HG02973 (cell line): ENCODE results near the gene HDAC8.
"Not testable (repeated sequence)": the region's sequence is repeated elsewhere in the genome, so short reads cannot be mapped to it uniquely, and the experiment has no call there.

Experiments used
- ATAC-seq: cut with Tn5 transposase; IDR thresholded peaks from one replicate; pipeline ENCODE4 v1.9.1; 2021; ENCODE audit warnings: moderate library complexity; ENCODE audit not compliant: unreplicated experiment

The HDAC8 gene

GRCh38 chrX:72536542-72536941 is 36.1 kb downstream of the HDAC8 start:
- ATAC-seq, result no peak

GRCh38 chrX:72532366-72532765 is 40.3 kb downstream of the HDAC8 start:
- ATAC-seq, result no peak

GRCh38 chrX:72526534-72527508 is 45.8 kb downstream of the HDAC8 start:
- ATAC-seq, result no peak

GRCh38 chrX:72498782-72499181 is 73.9 kb downstream of the HDAC8 start:
- ATAC-seq, result no peak

GRCh38 chrX:72495046-72495445 is 77.6 kb downstream of the HDAC8 start:
- no peak for ATAC-seq

DNA sequence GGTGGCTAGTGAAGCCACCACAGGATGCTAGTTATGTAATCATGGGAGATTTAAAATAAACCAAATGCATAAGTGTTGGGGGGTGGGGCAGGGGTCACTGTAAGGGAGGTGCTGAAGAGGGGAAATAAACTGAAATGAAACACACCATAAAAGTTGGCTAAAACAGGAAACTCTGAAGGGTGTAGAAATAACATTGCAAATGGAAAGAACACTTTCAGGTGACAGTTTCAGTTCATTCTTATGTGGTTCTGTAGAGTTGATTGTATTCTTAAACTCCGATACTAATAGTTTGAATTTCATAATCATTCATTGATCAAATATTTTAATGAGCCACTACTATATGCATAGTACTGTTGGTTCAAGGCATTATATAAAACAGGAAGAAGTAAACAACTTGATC is 80.1 kb downstream of the HDAC8 start:
- ATAC-seq, result peak; percentile 80

- ATAC-seq, result not testable (repeated sequence)
Measured at GRCh38 chrX:72490221-72490620, 82.4 kb downstream of the HDAC8 start.

DNA sequence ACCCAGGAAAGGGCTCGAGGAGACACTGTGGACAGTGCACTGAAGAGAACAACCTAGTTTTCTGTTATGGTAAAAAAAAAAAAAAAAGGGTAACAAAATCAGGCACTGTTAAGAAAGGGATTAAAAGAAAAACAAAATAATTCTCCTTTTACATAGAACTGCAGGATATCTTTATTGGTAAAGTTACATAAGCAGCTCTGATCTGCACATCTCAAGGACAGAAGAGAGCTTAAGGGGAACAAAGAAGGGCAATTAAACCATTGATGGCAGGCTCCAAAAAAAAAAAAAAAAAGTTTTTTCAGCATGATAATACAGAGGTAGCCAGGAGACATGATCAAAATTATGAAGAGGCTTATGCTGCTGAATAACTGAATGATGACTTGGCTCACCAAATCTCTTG is 85.0 kb downstream of the HDAC8 start:
- no peak for ATAC-seq

DNA sequence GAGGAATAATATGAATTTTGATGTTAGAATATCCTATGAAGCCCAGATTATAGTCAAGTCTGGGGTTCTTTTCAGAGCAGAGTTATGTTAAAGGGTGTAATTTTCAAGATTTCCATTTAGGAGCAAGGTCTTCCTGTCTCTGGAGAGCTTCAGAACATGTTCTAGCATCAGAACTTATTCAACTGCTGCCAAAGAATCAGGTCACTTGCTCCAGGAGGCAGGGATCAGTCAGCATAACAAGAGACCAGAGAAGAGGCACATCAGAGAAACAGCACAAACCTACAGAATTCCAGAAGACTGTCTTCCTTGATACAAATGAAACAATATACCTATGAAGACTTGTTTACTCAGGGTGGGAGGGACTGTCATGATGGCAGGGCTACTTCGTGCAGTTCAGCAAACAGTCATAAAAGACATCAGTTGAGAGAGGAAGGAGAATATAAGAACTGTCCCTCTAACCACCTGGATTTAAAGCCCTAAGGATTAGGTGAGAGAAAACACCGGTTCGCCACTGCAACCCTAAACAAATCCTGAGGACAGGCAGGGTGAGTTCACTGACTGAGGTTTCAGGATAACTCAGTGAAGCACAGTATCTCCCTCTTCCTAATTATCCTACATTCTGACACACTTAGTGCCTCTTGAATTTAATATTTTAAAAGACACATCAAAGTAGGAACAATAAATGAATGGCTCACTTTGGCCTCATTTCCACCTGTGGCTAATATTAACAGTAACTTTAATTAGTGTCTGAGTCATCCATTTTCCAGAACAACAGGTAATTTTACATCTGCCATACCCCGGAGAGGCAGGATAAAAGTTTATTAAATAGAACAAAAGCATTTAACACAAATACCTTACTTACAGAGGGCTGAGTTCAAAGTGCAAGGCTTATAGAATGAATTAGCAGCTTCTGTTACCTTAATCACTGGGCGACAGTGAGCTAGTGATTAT is 93.0 kb downstream of the HDAC8 start:
- ATAC-seq, result no peak

- ATAC-seq, result no peak
Measured at GRCh38 chrX:72478853-72479252, 93.8 kb downstream of the HDAC8 start.

- ATAC-seq, result no peak
Measured at GRCh38 chrX:72478351-72478750, 94.3 kb downstream of the HDAC8 start.

GRCh38 chrX:72477781-72478181 is 94.9 kb downstream of the HDAC8 start:
- no peak for ATAC-seq

GRCh38 chrX:72477376-72477775 is 95.3 kb downstream of the HDAC8 start:
- ATAC-seq, result no peak

- no peak for ATAC-seq
Measured at GRCh38 chrX:72475952-72476668, 96.5 kb downstream of the HDAC8 start.

GRCh38 chrX:72475338-72475737 is 97.3 kb downstream of the HDAC8 start:
- no peak for ATAC-seq

DNA sequence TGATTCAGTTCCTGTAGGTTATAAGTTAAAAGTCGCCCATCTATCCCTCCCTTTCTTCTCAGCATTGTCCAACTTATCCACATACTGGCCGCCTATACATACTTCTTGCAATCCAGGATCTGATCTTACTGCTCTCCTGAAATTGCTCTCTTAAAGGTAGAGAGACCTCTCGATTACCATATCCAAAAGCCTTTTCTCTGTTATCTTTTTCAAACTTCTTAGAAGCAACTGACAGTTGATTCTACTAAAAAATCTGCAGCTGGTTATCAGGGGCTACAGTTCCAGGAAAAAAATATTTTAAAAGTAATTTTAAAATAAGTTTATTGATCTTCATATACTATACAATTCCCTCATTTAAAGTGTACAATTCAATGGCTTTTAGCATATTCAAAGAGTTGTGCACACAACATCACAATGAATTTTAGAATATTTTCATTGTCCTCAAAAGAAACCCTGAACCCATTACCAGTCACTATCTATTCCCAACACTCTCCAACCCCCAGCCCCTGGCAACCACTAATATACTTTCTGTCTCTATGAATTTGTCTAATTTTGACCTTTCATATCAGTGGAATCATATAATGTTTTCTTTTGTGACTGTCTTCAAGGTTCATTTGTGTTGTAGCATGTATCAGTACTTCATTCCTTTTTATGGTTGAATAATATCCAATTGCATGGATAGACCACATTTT is 102.0 kb downstream of the HDAC8 start:
- ATAC-seq, result no peak

DNA sequence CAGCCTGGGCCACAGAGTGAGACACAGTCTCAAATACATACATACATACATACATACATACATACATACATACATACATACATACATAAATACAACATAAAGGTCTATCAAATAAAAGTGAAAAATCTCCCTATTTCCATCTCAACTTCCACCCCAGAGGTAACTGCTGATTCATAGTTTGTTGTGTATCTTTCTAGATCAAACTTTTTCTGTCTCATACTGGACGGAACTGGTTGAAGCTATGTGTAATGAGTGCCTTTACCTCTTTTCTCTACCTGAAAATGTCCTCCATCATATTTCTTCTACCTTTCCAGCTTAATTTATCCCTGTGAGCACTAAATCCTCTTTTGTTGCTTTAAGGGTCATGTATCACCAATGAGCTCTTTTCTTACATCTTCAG is 102.5 kb downstream of the HDAC8 start:
- ATAC-seq, result no peak

- ATAC-seq, result no peak
Measured at GRCh38 chrX:72468607-72469006, 104.0 kb downstream of the HDAC8 start.

DNA sequence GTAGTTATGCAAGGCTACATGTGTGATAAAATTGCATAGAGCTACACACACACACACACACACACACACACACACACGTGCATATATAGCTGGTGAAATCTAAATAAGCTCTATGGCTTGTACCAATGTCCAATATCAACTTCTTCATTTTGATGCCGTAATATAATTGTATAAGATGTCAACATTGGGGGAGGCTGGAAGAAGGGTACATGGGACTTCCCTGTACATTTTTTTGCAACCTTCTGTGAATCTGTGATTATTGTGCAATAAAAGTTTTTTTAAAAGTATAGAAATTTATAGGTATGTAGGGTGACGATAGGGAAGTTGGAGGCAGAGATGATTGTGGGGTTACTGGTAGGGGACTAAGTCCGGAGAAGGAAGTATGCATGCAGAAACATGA is 105.5 kb downstream of the HDAC8 start:
- ATAC-seq, result no peak

DNA sequence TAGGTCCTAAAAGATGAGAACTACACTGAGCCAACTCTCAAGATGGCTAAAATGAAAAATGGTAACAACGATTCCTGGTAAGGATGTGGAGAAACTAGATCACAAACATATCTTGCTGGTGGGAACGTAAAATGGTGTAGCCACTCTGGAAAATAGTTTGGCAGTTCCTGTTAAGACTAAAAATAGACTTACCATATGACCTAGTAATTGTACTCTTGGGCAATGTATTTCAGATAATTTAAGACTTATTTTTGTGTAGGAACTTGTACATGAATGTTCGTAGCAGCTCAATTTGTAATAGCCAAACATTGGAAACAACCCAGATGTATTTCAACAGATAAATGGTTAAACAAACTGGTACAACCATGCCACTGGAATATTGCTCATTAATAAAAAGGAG is 106.2 kb downstream of the HDAC8 start:
- ATAC-seq, result no peak
